ENCODE data around the gene FAM107B.

Gene FAM107B

GRCh38 chr10:14669576-14669975, 105.1 kb downstream of the FAM107B start:
- ChIA-PET CTCF (no interaction called here), POLR2A (interaction anchor here (1.0 kb wide), 1 partner anchor 169 kb away, joined by 3 read pairs; the partner anchor contains the start of genes CDNF, HSPA14 and MSANTD7)
- TF ChIP-seq ZNF488 (tag by site-specific recombination; IDR thresholded peaks at IDR 0.05), result no peak
- no peak for TF ChIP-seq ZNF335 (tag by site-specific recombination; conservative IDR thresholded peaks at IDR 0.05)
- TF ChIP-seq ZNF274 (IDR thresholded peaks at IDR 0.05; ENCODE audit: low read length), result no peak
- TF ChIP-seq ZNF274 (tag by site-specific recombination; IDR thresholded peaks at IDR 0.05; ENCODE audit: borderline replicate concordance), result no peak
- TF ChIP-seq, protein P1, sequence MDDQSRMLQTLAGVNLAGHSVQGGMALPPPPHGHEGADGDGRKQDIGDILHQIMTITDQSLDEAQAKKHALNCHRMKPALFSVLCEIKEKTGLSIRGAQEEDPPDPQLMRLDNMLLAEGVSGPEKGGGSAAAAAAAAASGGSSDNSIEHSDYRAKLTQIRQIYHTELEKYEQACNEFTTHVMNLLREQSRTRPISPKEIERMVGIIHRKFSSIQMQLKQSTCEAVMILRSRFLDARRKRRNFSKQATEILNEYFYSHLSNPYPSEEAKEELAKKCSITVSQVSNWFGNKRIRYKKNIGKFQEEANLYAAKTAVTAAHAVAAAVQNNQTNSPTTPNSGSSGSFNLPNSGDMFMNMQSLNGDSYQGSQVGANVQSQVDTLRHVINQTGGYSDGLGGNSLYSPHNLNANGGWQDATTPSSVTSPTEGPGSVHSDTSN (CRISPR knock-in tag; IDR thresholded peaks at IDR 0.05), result no peak
- TF ChIP-seq, protein P2, sequence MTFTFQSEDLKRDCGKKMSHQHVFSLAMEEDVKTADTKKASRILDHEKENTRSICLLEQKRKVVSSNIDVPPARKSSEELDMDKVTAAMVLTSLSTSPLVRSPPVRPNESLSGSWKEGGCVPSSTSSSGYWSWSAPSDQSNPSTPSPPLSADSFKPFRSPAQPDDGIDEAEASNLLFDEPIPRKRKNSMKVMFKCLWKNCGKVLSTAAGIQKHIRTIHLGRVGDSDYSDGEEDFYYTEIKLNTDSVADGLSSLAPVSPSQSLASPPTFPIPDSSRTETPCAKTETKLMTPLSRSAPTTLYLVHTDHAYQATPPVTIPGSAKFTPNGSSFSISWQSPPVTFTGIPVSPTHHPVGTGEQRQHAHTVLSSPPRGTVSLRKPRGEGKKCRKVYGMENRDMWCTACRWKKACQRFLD (tag by site-specific recombination; IDR thresholded peaks at IDR 0.05), result no peak
- TF ChIP-seq, protein P3, sequence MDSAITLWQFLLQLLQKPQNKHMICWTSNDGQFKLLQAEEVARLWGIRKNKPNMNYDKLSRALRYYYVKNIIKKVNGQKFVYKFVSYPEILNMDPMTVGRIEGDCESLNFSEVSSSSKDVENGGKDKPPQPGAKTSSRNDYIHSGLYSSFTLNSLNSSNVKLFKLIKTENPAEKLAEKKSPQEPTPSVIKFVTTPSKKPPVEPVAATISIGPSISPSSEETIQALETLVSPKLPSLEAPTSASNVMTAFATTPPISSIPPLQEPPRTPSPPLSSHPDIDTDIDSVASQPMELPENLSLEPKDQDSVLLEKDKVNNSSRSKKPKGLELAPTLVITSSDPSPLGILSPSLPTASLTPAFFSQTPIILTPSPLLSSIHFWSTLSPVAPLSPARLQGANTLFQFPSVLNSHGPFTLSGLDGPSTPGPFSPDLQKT (IDR thresholded peaks at IDR 0.05; ENCODE audit: borderline replicate concordance, low read depth, low read length), result no peak
- TF ChIP-seq ZNF837 (tag by site-specific recombination; IDR thresholded peaks at IDR 0.05), result no peak
- TF ChIP-seq ZNF558 (tag by site-specific recombination; IDR thresholded peaks at IDR 0.05), result no peak
- TF ChIP-seq ZNF707 (tag by site-specific recombination; IDR thresholded peaks at IDR 0.05), result no peak
- TF ChIP-seq ZNF600 (tag by site-specific recombination; IDR thresholded peaks at IDR 0.05), result no peak
- TF ChIP-seq ZNF639 (tag by site-specific recombination; IDR thresholded peaks at IDR 0.05), result no peak
- TF ChIP-seq, protein P4, sequence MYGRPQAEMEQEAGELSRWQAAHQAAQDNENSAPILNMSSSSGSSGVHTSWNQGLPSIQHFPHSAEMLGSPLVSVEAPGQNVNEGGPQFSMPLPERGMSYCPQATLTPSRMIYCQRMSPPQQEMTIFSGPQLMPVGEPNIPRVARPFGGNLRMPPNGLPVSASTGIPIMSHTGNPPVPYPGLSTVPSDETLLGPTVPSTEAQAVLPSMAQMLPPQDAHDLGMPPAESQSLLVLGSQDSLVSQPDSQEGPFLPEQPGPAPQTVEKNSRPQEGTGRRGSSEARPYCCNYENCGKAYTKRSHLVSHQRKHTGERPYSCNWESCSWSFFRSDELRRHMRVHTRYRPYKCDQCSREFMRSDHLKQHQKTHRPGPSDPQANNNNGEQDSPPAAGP (tag by site-specific recombination; IDR thresholded peaks at IDR 0.05), result no peak
- TF ChIP-seq ZNF341 (tag by site-specific recombination; IDR thresholded peaks at IDR 0.05; ENCODE audit: low read depth), result no peak
- H3K4me3 ChIP-seq (ENCODE audit: low read depth, low read length), result no peak overlapping the region
- no peaks in the 10 kb centered on the region for H3K9me3 ChIP-seq (ENCODE audit: control insufficient read depth, insufficient read depth, low read depth, low read length)
- H3K4me1 ChIP-seq (ENCODE audit: control insufficient read depth, insufficient read depth, low read length), result 0 out of 2 replicates have a peak, but pooled peaks cover 3% of the 10 kb centered on the region
- no peak overlapping the region for H3K27ac ChIP-seq (ENCODE audit: extremely low read depth, low read depth, low read length)
- H3K36me3 ChIP-seq (ENCODE audit: control insufficient read depth in 2 of 2, insufficient read depth in 1 of 2, low read length in 2 of 2), result no peaks in the 10 kb centered on the region

DNA sequence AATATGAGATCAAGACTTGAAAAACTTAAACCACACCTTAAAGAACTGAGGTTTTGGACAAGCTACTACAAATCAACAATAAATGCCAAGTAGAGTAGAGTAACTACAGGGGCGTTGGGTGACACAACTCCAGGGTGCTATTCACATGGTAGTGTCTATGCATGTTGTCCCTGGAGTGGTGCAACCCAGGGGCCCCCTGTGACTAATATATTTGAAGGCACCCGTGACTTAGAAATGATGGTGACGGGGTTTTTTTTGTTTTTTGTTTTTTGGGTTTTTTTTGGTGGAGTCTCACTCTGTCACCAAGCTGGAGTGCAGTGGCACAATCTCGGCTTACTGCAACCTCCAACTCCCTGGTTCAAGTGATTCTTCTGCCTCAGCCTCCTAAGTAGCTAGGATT, 106.9 kb downstream of the FAM107B start:
- Histone ChIP-seq H3K9me3 (ENCODE audit: control insufficient read depth, insufficient read depth, low read depth, low read length) (no peaks in the 10 kb centered on the region), H3K27ac (ENCODE audit: extremely low read depth, low read depth, low read length) (no peak overlapping the region), H3K4me3 (ENCODE audit: low read depth, low read length) (no peak overlapping the region), H3K4me1 (ENCODE audit: control insufficient read depth, insufficient read depth, low read length) (0 out of 2 replicates have a peak, but pooled peaks cover 3% of the 10 kb centered on the region), H3K36me3 (ENCODE audit: control insufficient read depth in 2 of 2, insufficient read depth in 1 of 2, low read length in 2 of 2) (no peaks in the 10 kb centered on the region)
- no peak for TF ChIP-seq KLF9 (tag by site-specific recombination; IDR thresholded peaks at IDR 0.05; ENCODE audit: low read depth)
- TF ChIP-seq WT1 (tag by site-specific recombination; IDR thresholded peaks at IDR 0.05), result no peak
- TF ChIP-seq ZNF521 (tag by site-specific recombination; IDR thresholded peaks at IDR 0.05), result no peak
- ChIA-PET POLR2A (no interaction called here), CTCF (no interaction called here)

All from HEK293 (cell line).